HL-60/S4 (cell line): Measurements from ENCODE around the gene ADGRG4.
"Not testable (repeated sequence)": the region's sequence is repeated elsewhere in the genome, so short reads cannot be mapped to it uniquely, and the experiment has no call there.

Experiments used
- in situ Hi-C: fragments of 300-500 bp; cut with MboI; formaldehyde crosslinking; loops from 2 replicates; pipeline ENCODE4 v1.14.3; 2022; ENCODE audit warnings: low sequenced_read_pairs

Gene ADGRG4, protein sequence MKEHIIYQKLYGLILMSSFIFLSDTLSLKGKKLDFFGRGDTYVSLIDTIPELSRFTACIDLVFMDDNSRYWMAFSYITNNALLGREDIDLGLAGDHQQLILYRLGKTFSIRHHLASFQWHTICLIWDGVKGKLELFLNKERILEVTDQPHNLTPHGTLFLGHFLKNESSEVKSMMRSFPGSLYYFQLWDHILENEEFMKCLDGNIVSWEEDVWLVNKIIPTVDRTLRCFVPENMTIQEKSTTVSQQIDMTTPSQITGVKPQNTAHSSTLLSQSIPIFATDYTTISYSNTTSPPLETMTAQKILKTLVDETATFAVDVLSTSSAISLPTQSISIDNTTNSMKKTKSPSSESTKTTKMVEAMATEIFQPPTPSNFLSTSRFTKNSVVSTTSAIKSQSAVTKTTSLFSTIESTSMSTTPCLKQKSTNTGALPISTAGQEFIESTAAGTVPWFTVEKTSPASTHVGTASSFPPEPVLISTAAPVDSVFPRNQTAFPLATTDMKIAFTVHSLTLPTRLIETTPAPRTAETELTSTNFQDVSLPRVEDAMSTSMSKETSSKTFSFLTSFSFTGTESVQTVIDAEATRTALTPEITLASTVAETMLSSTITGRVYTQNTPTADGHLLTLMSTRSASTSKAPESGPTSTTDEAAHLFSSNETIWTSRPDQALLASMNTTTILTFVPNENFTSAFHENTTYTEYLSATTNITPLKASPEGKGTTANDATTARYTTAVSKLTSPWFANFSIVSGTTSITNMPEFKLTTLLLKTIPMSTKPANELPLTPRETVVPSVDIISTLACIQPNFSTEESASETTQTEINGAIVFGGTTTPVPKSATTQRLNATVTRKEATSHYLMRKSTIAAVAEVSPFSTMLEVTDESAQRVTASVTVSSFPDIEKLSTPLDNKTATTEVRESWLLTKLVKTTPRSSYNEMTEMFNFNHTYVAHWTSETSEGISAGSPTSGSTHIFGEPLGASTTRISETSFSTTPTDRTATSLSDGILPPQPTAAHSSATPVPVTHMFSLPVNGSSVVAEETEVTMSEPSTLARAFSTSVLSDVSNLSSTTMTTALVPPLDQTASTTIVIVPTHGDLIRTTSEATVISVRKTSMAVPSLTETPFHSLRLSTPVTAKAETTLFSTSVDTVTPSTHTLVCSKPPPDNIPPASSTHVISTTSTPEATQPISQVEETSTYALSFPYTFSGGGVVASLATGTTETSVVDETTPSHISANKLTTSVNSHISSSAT (N-terminal part only)

DNA sequence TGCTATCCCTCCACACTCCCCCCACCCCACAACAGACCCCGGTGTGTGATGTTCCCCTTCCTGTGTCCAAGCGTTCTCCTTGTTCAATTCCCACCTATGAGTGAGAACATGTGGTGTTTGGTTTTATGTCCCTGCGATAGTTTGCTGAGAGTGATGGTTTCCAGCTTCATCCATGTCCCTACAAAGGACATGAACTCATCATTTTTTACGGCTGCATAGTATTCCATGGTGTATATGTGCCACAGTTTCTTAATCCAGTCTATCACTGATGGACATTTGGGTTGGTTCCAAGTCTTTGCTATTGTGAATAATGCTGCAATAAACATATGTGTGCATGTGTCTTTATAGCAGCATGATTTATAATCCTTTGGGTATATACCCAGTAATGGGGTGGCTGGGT lies at the start of gene ADGRG4:
Gene ADGRG4, plus strand, starts transcription at position 243 of the 400 bp plus-strand sequence. CDS start 7,815 bp downstream, outside the sequence.
- in situ Hi-C loops: not testable (repeated sequence)

DNA sequence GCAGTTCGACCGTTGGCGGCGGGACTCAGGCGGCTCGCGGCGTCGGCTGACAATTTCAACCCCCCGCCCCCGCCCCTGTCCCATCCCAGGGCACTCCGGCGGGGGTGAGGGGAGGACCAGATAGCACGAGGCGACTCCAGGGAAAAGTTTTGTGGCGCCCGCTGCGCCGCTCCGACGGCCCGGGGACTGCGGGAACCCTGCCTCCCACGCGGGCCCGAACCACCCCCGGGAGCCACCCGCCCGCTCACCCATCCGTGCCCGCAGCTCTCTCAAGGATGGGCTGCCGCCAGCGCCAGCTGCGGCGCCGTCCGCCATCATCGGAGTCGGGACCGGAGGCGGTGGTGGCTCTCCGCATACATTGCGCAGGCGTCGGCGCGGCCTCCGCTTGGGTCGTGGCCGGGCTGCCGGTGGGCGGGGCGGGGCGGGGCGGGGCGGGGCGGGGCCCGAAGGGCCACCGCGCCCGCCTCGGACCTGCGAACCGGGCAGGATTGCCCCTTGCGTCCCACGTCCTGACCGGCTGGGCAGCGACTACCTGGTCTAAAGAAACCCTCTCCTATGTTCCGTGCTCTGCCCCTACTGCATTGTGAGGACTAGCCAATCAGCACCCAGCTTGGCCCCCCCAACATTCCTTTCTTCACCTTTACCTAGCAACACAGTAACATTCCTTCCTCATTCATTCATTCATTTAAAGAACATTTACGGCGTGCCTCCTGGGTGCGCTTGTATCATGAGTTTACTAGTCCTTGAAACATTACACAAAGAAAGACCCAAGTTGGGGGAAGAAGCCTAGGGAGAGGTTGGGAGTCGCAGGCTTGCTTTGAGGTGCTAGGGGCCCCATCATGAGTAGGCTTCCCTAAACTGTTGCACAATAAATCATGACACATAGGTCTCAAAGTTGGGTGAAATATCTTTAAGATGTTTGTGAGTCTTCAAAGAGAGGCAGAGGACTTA lies 49.4 kb upstream of the ADGRG4 start, which contains the start of gene MAP7D3:
Gene MAP7D3, minus strand, starts transcription at position 360 of the 951 bp plus-strand sequence. Its CDS starts 42 bp downstream, at position 318.
- in situ Hi-C loops: loop anchor here (25.0 kb wide), 1 partner anchor 239 kb away; no protein-coding TSS in a partner anchor

DNA sequence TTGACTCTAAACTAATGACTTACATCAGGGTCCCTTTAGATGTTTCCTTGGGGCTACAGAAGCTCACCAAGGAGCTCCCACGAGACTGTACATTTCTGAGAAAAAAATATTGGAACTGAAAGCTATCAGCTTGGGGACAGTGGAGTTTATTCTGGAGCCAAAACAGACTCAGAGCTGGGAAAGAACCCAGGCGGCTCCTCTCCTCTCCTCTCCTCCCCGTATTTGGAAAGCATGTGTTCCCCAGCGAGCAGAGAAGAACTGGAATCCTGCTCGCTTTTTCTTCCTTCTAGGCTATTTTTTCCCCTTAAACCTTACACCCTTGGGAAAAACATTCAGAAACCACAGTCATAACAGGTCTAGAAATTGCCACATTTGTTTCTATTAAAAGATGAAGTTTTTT lies 45.2 kb upstream of the ADGRG4 start:
- in situ Hi-C loops: loop anchor here (25.0 kb wide), 1 partner anchor 243 kb away; no protein-coding TSS in a partner anchor

DNA sequence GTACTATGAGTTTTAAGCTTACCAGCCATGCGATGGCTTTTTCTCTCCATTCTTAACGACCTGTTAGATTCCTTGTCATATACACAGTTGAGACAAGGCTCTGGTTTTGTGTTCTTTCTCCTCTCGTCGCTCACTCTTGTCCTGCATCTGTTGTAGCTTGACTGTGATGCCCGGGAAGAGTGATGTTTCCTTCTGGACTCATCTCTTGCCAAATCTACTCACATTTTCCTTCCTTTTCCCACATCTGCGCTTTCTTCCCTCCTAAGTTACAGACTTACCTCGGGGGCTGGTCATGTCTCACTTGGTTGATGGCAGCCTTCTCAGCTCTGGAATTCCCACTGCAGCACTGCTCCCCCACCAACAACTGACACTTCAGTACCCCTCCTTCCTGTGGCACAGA lies 44.7 kb upstream of the ADGRG4 start:
- in situ Hi-C loops: loop anchor here (25.0 kb wide), 1 partner anchor 244 kb away; no protein-coding TSS in a partner anchor

DNA sequence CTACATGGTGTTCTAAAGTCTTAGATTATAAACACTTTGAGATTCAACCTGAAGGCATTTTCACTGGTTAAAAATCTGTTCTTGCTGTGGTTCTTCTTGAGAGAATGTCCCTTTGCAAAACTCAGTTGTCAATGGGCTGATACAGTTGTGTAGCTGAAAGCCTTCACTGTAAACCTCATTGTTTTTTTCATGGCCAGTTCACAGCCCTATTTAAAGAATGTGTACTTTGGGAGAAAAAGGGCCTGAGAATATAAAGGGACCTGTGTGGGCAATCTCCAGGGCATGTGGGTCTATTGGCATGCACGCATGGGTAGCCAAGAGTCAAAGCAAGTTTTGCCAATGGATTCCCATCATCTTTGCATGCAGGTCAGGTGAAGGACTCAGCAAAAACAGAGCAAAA lies 41.8 kb upstream of the ADGRG4 start:
- in situ Hi-C loops: loop anchor here (25.0 kb wide), 1 partner anchor 247 kb away; no protein-coding TSS in a partner anchor

DNA sequence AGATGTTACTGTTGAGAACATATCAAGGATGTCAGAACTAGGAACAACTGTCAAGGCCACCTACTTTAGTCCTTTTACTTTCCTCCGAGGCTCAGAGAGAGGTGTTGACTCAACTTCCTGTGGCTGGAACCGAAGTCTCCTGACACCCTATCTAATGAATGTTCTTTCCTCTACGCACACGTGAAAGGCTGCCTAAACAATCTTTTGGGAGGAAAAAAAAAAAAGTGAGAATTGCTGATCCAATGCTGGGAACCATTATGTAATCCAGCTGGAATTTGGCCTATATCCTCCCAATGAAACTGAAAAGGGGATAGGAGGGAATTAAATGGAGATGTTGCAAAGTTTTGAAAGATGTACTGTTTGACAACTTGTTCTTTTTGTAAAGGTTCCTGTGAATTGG lies 41.2 kb upstream of the ADGRG4 start:
- in situ Hi-C loops: loop anchor here (25.0 kb wide), 1 partner anchor 247 kb away; no protein-coding TSS in a partner anchor

DNA sequence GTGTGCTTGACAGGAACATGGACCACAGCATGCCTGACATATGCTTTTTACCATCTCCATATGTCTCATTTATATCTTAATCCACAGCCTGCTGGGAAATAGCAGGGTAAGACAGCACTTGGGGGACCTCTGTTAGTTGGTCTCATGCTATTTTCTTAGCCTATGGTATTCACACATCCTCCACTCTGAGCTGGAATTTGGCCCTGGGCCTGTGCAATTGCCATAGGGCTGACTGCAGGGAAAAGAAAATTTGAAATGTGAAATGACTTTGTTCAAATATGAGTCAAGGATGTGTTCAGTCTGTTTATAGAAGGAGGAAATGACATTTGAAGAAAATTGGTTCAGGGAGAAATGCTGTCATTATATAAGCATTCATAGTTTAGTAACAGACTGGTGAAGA lies 40.0 kb upstream of the ADGRG4 start:
- in situ Hi-C loops: loop anchor here (25.0 kb wide), 1 partner anchor 248 kb away; no protein-coding TSS in a partner anchor

DNA sequence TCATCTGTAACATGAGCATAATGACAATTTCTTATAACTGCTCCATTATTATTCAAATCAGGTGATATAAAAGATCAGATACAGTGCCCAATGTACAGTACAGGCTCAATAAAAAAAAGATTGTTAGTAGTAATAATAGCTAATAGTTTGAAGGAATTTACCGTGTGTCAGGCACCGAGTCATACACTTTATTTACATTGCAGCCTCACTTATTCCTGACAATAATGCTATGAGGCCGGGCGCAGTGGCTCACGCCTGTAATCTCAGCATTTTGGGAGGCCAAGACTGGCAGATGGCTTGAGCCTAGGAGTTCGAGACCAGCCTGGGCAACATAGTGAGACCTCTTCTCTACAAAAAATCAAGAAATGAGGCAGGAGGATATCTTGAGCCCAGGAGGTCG lies 39.4 kb upstream of the ADGRG4 start:
- in situ Hi-C loops: loop anchor here (25.0 kb wide), 1 partner anchor 249 kb away; no protein-coding TSS in a partner anchor

DNA sequence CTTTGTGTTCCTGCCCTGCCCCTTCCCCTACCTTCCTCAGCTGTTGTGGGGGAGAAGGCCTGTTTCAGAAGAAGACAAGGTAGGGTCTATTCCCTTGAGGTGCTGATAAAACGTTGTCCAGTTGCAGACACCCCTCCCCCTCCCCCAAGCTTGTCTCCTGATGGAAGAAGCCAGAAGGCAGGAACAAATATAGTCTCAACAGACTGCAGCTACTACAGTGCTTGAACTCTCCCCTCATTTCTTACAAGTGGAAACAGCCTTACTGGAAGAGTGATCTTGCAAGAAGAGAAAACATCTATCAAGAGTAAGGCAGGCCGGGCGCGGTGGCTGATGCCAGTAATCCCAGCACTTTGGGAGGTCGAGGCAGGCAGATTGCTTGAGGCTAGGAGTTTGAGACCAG lies 38.5 kb upstream of the ADGRG4 start:
- in situ Hi-C loops: loop anchor here (25.0 kb wide), 1 partner anchor 250 kb away; no protein-coding TSS in a partner anchor

DNA sequence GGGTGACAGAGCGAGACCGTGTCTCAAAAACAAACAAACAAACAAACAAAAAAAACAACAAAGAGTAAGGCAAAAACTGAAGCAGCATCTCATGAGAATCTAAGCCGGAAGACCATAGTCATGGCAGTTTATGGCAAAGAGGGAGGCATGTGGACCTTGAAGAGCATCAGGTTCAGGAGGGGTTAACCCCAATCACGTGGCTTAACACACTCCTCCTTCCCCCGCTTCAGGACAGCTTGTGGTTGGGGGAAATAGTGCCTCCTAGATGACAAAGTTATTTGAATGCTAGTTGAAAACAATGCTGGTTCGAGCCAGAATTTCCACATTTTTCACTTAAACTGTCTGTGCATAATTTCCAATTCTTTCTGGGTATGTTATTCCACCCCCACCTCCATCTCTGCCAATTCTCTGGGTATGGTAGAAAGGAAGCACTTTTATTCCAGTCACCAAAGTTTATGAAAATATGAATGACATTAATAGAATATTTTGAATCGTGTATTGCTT lies 37.9 kb upstream of the ADGRG4 start:
- in situ Hi-C loops: loop anchor here (25.0 kb wide), 1 partner anchor 251 kb away; no protein-coding TSS in a partner anchor

DNA sequence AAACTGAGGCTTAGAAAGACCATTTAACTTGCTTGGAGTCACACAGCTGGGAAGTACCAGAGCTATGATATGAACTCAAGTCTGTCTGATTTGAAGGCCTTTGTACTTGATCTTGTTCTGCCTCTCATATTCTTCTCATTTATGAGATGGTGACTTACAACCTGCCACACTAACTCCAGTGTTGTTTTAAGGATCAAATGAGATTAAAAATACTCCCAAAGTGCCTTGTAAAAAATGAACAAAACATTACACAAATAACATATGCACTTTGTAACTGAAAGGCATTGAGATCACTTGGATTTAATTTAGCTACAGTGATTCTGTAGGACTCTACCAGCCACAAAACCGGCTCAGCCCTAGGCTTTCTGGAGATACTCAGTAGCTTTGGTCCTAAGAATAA lies 33.9 kb upstream of the ADGRG4 start:
- in situ Hi-C loops: loop anchor here (25.0 kb wide), 1 partner anchor 255 kb away; no protein-coding TSS in a partner anchor

DNA sequence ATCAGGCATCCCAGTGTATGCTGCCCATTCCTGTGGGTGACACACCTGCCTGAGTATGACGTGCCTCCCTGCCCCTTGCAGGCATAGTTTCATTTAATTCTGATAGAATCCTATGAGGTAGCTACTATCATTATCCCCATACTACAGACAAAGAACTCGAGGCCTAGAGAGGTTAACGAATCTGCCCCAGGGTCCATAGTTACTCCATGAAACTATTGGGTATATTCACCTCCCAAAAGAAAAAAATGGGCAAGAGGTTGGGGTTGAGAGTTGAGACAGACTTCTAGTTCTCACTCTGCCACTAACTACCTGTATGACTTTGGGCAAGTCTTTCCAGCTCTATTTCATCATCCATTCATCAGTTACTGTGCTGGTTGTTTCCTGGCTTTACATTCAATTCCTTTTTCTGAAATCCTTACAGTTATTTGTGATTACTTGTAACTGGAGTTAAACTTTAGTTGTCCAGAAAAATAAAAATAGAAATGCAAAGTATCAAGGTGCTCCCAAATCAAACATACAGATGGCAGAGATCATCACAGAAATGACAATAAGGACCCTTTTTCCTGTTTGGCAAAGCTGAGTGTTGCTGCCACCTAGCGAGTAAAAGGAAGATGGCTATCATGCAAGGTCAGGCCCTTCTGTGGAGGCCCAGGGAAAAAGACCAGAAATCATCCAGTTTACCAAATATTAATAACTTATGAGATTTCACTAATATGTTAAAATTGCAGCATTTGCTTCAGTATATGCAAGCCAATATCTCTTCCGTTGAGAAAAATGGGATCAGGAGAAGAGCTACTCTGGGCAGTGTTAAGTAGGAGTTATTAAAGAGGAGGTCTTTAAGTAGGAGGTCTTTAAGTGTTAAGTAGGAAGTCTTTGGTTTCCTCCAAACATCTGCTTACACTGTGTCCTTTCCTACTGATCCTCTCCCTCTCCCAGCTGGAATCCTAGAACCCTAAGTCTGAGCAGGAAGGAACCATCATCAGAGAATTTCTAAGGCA lies 32.4 kb upstream of the ADGRG4 start:
- in situ Hi-C loops: loop anchor here (25.0 kb wide), 1 partner anchor 256 kb away; no protein-coding TSS in a partner anchor

DNA sequence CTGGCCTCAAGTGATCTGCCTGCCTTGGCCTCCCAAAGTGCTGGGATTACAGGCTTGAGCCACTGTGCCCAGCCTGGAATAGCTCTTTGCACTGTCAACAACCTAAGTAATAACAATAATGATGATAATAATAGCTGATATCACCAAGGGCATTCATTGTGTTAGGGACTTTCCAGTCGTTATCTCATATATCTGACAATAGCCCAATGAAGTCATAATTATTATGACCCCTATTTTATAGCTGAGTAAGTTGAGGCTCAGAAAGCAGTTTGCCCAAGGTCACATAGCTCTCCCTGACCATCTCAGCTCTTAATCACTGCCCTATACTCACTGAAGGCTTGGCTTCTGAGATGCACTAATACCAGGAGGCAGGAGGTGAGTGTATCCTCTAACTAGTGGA lies 30.8 kb upstream of the ADGRG4 start:
- in situ Hi-C loops: loop anchor here (25.0 kb wide), 1 partner anchor 258 kb away; no protein-coding TSS in a partner anchor

DNA sequence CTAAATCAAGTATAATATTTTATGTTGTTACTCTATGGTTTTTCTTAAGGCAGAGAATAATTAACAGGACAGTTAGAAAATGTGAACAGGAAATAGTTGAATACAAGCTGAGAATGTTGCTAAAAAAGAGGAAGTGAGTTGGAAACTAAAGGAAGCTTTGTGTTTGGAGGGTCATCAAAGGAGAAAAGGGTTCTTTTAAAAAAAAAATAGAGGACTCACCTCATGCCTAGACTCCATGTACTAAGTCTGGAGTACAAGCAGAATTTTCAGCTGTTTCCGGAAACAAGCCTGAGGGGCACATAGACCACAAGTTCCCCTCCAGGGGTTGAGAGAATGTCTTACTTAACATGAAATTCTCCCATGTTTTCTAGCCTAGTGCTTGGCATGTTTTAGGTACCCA lies 29.5 kb upstream of the ADGRG4 start:
- in situ Hi-C loops: loop anchor here (25.0 kb wide), 1 partner anchor 259 kb away; no protein-coding TSS in a partner anchor

DNA sequence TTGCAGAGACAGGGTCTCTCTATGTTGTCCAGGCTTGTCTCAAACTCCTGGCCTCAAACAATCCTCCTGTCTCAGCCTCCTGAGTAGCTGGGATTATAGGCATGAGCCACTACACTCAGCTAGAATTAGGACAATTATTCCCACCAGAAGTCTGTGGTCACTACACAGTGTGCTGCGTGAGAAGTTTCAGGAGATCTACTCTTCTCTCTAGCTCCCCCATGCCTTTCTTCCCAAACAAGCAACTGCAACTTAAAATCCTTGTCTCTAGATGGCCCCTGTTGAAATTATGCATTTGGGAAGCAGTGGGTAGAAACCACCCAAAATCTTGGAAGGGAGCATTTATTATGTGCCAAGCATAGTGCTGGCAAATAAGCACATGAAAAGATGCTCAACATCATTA lies 28.4 kb upstream of the ADGRG4 start:
- in situ Hi-C loops: loop anchor here (25.0 kb wide), 1 partner anchor 260 kb away; no protein-coding TSS in a partner anchor

DNA sequence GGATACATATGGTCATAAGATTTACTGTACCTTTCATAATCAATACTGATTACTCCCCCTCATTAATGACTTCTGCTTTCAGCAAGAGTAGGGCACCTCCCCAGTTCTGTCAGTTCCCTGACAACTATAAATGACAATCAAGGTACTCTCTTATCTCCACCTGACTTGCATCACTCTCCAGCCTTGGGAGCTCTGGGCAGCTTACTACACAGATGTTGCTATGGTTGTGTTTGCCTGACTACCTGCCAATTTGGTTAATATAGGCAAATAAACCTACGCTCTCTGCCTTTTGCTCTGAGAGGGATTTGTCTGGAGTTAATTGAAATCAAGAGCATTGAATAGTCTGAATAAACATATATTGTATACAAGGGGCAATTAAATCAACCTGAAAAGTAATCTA lies 26.8 kb upstream of the ADGRG4 start:
- in situ Hi-C loops: loop anchor here (25.0 kb wide), 1 partner anchor 262 kb away; no protein-coding TSS in a partner anchor

DNA sequence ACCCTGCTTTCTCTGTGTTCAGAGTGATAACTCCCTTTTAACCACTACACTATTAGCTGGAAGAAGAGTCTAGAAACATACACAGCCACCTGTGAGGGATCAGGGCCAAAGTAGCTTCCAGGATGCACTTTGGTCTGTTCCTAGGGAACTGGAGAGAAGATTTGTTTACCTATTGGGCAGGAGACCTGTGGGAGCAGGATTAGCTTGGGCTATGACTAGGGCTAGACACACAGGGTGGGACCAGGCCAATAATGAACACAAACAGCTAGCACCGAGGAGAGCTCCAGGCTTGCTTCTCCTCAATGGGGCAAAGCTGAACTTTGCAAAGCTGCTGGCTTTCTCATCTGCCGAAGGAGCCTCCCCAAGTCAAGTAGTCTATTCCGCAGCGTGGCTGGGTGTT lies 25.2 kb upstream of the ADGRG4 start:
- in situ Hi-C loops: no loop called here
